NCI-H187 (cell line): ENCODE results near the gene CACNA2D4.

Experiments used
- DNase-seq, 2 experiments: peaks; one replicate each; lab custom pipeline; 2025; lab: John Stamatoyannopoulos, UW

The CACNA2D4 gene

DNA sequence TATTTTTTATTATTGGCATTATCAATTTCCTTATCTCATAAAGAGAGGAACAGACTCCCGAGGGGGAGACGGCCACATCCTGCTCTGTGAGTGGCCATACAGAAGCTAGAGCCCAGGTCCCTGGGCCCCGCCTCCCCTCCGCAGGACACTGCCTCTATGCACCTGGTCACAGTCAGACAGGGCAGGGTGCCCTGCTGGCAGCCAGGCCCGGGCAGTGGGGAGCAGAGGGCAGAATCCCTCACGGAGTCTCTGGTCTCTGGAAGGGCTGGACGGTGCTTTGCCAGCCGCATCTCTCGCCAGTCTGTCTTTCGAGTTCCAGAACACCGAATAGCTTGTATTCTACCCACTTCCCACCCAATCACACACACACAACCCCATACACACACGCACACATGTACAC lies 16.4 kb upstream of the CACNA2D4 start:
- DNase-seq, result no peak

DNA sequence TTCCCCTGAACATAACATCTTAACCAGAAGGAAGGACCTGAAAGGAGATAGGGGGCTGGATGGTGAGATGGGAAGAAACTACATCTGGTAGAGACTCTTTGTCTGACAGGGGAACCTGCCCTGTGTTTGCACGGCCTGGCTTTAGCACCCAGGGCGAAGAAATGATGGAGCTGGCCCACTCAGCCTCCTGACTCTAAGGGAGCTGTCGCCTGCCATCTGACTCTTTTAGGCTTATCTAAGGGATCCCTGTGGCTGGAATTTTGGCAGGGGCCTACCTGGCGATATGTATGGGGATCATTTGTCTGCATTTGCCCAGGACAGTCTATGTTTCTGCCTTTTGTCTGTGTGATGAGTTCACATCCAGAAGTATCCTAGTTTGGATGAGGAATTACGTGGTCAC lies 15.6 kb upstream of the CACNA2D4 start:
- no peak for DNase-seq

DNA sequence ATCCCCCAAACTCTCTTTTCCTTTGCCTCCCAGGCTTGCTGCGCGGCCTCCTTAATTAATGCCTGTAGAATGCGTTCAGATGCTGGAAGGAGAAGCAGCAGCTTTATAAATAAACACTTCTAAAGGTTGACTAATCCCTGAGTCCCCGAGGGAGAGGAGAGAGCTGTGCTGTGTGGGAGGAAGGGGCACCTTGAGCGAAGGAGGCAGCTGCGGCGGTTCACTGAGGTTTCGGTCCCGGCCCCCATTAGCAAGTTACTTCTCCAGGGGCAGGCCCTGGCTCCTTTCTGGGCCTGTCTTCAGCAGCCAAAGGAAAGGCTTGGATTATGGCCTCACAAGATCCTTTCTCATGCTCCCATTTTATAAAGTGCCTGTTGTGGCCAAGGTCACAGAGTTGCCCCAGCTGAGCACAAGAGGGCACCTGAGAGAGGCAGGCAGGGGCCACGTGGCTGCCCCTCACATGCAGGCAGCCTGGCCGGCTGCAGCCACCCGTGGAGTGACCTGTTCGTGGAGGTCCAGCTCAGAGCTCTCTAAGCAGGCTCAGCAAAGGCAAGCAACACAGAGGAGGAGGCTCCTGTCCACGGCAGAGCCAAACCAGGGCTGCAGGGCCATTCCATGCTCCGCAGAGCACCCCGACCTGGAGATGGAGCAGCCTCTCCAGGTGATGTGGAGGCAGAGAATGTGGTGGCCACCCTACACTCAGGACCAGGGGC lies 15.0 kb upstream of the CACNA2D4 start:
- DNase-seq, result no peak

DNA sequence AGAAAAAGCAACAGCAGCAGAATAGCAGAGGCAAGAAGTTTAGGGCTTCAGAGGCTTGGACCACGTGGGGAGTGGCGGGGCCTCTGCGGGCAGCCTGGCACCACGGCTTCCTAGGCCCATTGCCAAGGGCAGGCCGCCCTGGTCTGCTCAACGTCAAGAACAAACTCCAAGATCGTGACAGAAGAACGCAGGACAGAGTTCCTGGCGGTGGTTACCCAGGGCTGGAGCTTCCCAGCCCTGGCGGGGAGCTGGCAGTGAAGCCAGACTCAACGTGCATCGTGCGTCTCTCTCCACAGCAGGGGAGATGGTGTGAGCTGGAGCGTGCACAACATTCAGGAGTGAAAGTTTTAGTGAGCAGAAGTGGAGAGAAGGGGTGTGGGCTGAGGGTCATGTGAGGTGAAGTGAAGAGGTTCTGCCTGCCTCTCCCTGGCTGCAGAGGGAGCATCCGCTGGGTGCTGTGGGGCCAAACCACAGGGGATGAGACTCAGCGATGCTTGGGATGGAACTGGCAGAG lies 13.9 kb upstream of the CACNA2D4 start:
- DNase-seq, result peak in 1 of 2 experiments; percentile 11

DNA sequence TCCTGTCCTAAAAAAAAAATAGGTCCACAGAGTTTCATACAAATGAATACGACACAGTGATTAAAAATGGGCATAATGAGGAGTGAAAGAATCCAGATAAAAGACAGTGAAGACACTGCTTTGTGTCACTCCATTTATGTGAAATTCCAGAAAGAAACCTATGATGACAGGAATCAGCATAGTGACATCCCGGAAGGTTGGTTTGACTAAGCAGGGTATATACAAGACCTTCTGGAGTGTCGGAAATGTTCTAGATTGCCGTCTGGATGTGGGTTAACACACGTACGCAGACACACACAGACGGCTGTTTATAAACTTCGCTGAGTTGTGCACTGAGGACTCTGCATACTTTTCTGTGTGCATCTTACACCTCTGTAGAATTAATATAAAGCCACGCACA lies 13.2 kb upstream of the CACNA2D4 start:
- no peak for DNase-seq

DNA sequence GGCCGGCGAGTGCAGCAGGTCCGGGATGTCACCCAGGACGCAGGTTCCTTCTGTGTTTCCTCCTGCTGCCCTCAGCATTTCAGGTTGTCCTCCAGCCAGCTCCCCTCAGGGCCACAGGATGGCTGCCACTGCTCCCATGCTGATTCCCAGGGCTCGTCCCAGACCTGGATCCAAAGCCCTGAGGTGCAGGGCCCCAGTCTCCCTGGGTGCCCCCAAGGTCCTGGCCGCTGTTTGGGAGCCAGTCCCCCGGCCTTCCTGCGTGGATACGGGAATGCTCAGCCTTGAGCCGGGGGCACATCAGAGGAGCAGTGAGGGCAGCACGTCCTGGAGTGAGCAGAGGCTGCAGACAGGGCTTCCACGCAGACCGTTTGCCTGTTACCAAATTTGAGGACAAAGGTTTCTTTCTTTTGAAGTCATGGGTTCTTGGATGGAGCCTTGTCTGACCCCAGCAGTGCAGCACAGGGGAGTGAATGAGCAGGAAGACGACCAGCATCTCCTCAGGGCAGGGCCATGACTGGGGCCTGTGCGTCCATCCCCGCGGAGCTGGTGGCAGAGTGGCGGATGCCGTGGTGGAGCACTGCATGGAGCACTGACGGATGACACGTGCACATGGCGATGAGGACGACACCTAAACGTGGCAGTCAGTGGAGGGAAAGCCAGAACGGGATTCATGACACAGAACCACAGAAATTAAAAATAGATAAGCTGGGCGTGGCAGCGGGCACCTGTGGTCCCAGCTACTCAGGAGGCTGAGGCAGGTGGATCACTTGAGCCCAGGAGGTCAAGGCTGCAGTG lies 12.5 kb upstream of the CACNA2D4 start:
- no peak for DNase-seq

DNA sequence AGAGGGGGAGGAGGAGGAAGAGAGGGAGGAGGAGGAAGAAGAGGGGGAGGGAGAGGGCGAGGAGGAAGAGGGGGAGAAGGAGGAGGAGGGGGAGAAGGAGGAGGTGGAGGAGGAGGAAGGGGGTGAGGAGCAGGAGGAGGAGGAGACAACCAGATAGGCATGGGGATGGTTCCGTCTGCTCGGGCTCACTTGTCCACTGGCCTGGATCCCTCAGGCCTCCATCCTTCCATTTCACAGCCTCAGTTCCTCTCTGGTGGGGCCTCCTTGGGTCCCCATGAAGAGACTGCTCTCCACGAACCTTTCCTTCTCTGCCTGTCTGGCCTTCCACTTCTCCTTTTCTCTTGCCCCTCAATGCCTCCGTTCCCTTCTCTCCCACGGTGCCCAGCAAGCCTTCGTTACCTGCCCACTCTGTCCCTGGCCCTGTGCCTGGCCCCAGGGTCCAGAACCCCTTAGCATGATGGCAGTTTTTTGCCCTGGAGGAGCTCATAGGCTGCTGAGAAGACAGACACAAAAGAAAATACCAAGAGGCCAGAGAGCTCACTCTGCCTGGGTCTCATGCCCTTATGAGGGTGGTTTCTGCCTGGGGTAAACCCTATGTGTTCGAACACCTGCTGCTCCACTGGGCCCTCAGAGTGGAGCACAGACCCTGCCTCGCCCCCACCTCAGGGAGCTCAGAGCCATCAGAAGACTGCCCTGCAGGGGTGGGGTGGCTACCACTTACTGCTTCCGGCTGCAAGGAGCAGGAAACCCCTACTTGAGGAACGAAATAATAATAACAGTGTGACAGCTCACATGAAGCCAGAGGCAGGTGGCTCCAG lies 11.7 kb upstream of the CACNA2D4 start:
- no peak for DNase-seq

DNA sequence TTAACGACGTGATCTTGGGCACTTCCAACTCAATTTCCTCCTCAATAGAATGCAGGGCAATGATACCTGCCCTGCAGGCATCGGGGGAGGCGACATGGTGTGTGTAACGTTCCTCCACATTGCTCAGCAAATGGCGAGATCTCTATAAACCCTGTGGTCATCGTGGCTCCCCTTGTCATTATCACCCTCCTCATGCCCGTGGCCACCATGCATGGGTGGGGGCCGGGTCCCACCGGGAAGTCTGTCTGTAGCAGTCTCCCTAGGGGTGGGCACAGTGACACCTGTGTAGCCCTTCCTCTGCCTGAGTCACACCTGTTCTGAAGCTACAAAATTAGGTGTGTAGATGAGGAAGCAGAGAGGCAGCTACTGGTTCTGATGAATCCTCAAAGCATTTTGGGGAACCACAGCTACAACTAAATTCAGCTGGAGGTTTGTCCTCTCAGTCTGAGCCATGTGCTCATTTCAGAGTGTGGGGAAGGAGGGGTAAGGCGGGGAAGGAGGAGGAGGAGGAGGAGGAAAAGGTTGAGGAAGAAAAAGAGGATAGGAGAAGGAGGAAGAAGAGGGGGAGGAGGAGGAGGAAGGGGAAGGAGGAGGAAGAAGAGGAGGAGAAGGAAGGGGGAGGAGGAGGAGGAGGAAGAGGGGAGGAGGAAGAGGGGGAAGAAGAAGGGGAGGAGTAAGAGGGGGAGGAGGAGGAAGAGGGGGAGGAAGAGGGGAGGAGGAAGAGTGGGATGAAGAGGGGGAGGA lies 11.0 kb upstream of the CACNA2D4 start:
- no peak for DNase-seq

DNA sequence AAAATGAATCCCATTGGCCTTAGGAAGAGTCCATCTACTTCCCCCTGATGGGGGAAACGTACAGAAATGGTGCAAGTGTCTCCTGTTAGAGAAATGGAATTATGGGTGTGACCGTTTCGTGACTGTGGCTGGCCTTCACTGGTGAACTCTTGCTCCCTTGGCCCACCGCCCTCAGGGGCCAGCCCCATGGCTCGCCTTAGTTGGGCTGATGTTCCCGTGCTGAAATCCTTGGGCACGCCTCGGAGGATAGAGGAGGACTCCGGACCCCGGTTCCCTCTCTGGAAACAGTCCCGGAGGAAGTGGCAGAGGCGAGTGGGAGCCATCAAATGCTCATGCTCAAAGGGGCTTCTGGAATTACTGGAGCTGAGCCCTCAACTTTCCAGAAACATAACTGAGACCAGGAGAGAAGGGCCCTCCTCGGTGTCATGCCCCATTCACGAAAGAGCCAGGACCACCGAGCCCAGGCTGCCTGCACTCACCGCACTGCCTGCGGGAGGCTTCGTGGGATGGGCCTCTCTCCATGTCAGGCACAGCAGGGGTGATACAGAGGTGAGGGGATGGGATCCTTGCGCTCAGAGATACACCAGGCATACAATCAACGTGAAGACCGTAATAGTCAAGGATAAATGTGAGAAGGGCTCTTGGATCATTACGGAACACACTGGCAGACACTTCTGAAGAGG lies 10.1 kb upstream of the CACNA2D4 start:
- no peak for DNase-seq

DNA sequence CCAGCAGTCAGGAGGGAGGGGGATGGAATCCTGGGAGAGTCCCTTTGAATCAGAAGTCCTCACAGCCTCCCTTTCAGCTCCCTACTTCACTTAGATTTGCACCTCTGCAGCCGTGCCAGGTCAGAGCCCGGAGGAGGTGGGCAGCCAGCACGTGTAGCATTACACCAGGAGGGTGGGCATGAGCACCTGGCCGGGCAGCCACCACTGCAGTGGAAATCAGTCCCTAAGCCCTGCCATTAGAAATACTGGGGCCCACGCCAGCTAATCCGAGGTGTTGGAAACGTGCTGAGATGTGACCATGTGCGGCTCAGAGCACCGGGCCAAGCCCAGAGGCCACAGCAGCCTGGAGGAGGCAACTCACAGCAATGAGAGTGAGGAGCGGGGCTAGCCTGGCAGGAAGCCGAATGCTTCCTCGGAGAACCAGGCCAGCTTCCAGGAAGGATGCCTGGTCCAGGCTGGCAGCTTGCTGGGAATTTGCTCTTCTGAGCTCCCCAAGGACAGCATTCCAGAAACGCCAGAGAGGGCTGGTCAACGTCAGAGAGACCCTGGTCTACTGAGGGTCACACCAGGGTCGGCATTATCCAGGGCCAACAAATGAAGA lies 9.4 kb upstream of the CACNA2D4 start:
- DNase-seq, result no peak

DNA sequence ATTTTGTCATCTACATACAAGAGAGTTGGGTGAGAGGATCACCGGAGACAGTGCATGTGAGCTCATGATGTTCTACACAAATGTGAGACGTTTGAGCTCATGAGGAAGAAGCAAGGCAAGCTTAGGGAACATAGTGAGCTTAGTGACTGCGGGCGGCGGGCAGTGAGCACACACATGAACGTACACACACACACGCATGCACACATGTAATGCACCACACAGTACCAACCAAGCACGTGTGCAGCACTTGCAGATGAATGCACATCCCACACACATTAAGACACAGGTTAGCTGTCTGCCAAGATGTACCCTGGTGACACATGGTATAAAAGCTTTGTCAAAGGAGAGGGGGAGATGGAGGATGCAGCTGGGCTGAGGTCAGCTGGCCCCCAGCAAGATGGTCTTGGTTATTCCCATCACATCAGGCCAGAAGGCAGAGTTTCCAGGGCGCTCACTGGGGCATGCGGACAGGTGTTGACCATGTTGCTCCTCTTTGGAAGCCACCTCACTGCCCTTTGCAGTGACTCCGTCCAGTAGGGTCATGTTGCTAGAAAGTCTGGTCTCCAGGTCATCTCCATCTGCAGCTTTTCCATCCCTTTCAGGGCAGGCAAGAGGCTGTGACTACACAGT lies 8.7 kb upstream of the CACNA2D4 start:
- no peak for DNase-seq

DNA sequence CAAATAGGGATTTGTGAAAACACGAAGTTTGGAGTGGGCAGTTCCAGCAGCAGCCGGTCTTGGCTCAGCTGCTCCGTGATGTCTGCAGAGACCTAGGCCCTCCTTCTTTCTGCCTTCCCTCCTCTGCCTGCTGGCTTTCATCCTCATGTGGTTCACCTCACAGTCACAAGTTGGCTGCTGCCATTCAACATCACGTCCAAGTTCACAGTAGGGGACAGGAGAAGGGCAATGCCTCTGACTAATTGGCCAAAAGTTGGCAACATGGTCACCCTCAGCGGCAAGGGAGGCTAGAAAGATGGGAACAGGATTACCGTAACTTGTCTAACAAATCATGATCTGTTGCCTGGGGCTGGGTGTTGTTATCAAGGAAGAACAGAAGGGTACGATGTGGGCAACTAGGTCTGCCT lies 7.8 kb upstream of the CACNA2D4 start:
- DNase-seq, result no peak

DNA sequence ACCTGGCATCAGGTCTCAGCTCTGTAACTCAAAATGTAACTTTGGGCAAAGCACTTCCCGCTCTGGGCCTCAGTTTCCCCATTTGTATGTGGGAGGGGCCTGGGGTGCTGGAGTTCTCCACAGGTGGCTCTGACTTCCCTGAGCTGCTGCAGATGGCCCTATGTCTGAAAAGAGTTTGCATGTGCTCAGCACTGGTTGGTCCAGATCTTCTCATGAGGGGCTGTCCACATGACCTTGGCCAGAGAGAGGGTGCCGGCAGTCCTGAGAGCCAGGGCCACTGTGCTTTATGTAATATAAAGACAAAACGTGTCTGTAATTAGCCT lies 7.2 kb upstream of the CACNA2D4 start:
- DNase-seq, result no peak

DNA sequence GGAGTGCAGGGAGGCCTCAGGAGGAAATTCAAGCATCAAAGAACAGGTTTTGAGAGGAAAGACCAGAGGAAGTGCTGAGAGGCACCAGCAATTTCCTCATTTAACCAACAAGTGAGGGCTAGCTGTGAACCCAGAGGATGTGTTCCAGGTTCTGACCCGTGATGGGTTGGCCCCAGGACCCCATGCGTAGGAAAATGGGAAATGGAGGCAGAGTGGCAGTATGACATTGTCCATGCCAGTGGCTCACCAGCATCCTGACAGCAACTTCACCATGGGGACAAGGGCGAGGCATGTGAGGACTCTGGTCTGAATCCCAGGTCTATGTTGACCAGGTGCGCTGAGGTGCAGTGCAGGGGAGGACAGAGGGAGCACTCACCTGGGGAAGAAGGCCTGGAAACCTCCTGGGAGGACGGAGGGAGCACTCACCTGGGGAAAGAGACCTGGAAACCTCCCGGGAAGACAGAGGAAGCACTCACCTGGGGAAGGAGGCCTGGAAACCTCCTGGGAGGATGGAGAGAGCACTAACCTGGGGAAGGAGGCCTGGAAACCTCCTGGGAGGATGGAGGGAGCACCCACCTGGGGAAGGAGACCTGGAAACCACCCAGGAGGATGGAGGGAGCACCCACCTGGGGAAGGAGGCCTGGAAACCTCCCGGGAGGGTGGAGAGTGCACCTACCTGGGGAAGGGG lies 6.7 kb upstream of the CACNA2D4 start:
- no peak for DNase-seq

DNA sequence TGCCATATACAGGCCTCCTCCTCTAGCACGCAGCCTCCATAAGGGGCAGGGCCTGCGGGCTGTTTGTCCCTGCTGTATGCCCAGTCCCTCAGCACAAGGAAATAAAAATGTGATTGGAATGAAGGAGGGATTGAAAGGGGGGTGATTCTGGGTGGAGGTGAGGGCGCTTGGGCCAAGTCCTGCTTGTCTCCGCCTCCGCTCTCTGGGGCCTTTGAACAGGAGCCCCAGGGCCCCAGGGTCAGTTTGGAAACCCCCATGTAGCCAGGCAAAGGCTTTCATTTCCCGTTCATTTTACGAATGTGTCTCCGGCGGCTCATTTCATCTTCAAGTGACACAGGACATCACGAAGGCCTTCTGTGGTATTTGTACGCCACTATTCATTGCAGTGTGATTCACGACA lies 4.5 kb upstream of the CACNA2D4 start:
- no peak for DNase-seq

DNA sequence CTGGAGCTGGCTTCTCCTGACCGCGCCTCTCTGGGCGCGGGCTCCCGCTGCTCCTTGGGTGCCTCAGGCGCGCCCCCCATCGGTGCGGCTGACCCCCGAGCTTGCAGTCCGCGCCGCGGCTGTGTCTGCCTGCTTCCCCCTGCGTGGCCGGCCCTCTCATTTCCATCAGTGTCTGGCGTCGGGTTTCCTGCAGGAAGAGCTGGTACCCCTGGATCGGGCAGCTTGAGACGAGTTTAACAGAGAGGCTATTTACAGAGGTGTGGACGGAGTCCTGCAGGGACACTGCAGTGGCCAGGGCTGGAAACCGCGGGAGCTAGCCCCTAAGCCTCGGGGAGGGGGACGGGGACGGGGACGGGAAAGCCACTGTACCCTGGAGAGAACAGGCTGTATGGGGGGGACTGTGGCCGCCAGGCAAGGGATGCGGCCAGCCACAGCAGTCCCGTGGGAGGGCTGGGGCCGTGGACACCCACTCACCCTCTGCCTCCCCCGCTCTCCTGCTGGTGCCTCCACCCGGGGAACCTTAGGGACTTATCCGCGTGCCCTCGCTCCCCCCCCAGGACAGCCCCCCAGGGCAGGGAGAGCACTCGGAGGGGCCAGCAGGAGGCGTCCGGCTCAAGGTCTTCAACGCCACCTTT lies 3.7 kb upstream of the CACNA2D4 start:
- DNase-seq, result no peak

DNA sequence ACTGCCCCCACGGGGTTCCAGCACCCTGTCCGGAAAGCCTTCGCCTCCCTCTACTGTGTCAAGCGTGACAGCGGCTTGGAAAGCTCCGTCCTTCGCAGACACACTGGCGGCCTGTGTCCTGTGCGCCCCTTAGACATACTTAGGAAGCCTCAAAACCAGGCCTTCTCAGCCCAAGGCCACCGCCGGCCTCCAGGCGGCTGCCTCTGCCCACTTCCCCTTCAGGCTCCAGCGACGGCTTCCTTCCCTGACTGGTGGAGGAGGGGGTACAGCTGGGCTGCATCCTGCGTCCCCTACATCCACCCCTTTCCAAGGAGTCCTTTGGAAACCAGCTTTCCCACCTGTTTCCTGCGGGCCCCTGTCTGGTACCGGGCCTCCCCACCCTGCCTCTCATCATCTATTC lies 2.5 kb upstream of the CACNA2D4 start:
- no peak for DNase-seq

DNA sequence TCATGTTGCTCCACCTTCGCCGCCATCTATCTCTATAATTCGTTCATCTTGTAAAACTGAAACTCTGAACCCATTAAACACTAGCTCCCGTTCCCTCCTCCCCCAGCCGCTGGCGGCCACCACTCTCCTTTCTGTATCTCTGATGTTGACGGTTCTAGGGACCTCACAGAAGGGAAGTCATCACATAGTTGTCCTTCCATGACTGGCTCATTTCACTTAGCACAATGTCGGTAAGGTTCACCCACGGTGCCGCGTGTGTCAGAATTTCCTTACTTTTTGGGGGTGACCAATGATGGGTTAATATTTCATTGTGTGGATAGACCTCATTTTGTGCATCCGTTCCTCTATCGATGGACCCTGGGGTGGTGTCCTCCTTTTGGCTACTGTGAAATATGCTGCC lies 2.0 kb upstream of the CACNA2D4 start:
- no peak for DNase-seq

DNA sequence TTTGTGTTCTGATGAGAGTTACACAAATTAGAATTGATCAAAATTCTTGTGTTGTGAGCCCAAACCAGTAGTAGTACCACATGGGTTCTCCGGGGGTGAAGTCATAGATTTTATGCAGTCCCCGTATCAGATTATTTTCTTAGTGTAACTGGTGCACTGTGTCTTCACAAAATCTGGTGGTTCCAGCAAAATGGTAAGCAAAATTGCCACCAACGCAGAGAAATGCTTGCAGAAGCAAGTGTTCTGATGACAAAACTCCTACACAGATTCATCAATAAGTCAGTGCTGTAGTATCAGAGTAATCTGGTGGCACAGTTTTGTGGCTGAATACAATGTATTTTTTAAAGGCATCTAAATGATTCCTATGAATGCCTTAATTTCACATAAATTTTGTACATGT lies 1.3 kb upstream of the CACNA2D4 start:
- DNase-seq, result no peak
